CD4-positive, alpha-beta T cell treated with Interleukin-21 for 1 hour (primary cell): ENCODE measurements around the gene EFCAB11.

ENCODE experiments used
- DNase-seq: peaks from one replicate; pipeline ENCODE4 v3.0.0-alpha.2; 2020

Gene EFCAB11

GRCh38 chr14:89861630-89862029, 92.9 kb downstream of the EFCAB11 start:
- no peak for DNase-seq

- no peak for DNase-seq
Observed at GRCh38 chr14:89858089-89858488, 96.4 kb downstream of the EFCAB11 start.

GRCh38 chr14:89856871-89857345, 97.6 kb downstream of the EFCAB11 start:
- no peak for DNase-seq

GRCh38 chr14:89855961-89856656, 98.4 kb downstream of the EFCAB11 start:
- no peak for DNase-seq

GRCh38 chr14:89853936-89854693, 100.4 kb downstream of the EFCAB11 start:
- no peak for DNase-seq

GRCh38 chr14:89851106-89851505, 103.4 kb downstream of the EFCAB11 start:
- no peak for DNase-seq

- no peak for DNase-seq
Observed at GRCh38 chr14:89849931-89850330, 104.6 kb downstream of the EFCAB11 start.

- DNase-seq = no peak
Observed at GRCh38 chr14:89848165-89848564, 106.4 kb downstream of the EFCAB11 start.

GRCh38 chr14:89845346-89845745, 109.2 kb downstream of the EFCAB11 start:
- no peak for DNase-seq

GRCh38 chr14:89844508-89844907, 110.0 kb downstream of the EFCAB11 start:
- DNase-seq = no peak

- DNase-seq = no peak
Observed at GRCh38 chr14:89842837-89843236, 111.7 kb downstream of the EFCAB11 start.

- DNase-seq = no peak
Observed at GRCh38 chr14:89841851-89842250, 112.7 kb downstream of the EFCAB11 start.

GRCh38 chr14:89836830-89837469, 117.6 kb downstream of the EFCAB11 start:
- no peak for DNase-seq

GRCh38 chr14:89833661-89834060, 120.9 kb downstream of the EFCAB11 start:
- no peak for DNase-seq

GRCh38 chr14:89833120-89833532, 121.4 kb downstream of the EFCAB11 start:
- no peak for DNase-seq

GRCh38 chr14:89828471-89829165, 125.9 kb downstream of the EFCAB11 start:
- no peak for DNase-seq

GRCh38 chr14:89827265-89827664, 127.3 kb downstream of the EFCAB11 start:
- DNase-seq = no peak

- DNase-seq = no peak
Observed at GRCh38 chr14:89826596-89826995, 127.9 kb downstream of the EFCAB11 start.

GRCh38 chr14:89823743-89824142, 130.8 kb downstream of the EFCAB11 start:
- DNase-seq = no peak

- no peak for DNase-seq
Observed at GRCh38 chr14:89814126-89814525, 140.4 kb downstream of the EFCAB11 start.

GRCh38 chr14:89813617-89814031, 140.9 kb downstream of the EFCAB11 start:
- DNase-seq = no peak

GRCh38 chr14:89811954-89812575, 142.5 kb downstream of the EFCAB11 start:
- no peak for DNase-seq

- DNase-seq = no peak
Observed at GRCh38 chr14:89810101-89810500, 144.4 kb downstream of the EFCAB11 start.
